Raji (cell line): ENCODE data around the gene POLR1D.

ENCODE experiments used
- POLR2A ChIP-seq: IDR thresholded peaks from 2 replicates; pipeline ENCODE4 v1.6.1; 2011; ENCODE audit warnings: low read depth, low read length, control low read depth; ENCODE audit not compliant: insufficient read depth

The POLR1D gene

GRCh38 chr13:27628081-27628480 is 6.4 kb downstream of the POLR1D start:
- no peak for TF ChIP-seq POLR2A

- no peak for TF ChIP-seq POLR2A
Measured at GRCh38 chr13:27631156-27631555, 9.5 kb downstream of the POLR1D start.

DNA sequence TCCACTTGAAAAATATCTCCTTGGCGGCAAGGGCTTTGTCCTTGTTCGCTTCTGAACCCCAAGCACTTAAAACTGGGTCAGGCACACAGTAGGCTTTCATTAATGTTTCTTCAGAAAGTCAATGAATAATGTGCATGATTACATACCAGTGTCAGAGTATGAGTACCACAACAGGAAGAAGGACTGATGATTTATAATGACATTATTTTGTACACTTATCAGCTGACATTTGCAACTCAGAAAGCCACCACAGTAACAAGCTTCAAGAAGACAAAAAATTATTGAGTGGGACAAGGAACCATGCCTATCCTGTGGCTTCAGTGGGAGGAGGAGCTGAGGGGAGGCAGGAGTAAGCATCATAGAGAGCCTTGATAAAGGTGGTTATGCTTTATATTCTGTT is 10.0 kb downstream of the POLR1D start:
- TF ChIP-seq POLR2A = no peak

DNA sequence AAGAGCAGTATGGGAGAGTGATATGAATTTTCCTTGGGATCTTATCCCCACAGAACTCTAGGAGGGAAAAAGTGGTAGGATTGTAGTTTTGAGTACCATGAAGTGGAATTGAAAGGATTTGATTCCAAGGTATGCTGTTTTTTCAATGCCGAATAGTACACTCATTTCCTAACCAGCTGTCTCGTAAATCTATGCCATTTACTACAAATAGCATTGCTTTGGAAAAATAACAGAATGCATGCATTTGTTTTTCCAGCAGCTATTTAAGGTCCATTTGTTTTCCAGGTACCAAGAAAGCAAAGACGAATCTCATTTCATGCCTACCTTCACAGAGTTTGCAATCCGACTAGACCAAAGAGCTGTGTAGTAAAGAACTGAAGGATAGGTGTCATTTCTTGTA is 10.5 kb downstream of the POLR1D start:
- no peak for TF ChIP-seq POLR2A

DNA sequence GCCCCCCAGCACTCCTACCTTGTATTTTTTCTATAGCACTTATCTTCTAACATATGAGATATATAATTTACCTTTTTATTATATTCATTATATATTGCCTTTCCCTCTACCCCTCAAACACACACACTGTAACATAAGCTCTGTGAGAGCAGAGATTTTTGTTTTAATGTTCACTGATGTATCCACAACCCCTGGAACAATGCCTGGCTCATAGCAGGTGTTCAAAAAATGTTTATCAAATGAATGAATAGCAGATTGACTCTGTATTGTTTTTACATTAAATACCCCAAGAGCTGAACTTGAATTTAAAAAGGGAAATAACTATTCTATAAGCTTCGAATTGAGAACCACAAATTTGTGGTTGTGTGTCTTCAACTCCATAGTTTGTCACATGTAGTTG is 11.0 kb downstream of the POLR1D start:
- no peak for TF ChIP-seq POLR2A

DNA sequence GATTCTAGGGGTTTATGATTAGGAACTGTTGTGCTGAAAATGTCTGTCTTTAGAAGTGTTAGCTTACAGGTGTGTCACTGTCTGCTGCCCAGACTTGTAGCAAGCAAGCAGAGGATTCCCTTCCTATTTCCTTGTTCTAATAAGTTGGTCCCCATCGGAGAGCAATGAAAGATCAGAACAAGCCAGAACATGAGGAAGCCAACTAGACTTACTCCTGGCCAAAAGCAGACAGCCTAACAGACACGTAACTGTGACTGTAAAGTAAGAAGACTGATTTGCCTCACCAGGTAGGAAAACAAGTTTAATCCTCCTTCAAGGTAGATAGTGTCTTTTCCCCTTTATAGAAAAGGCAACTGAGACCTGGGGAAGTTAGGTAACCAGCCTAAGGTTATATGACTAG is 12.5 kb downstream of the POLR1D start:
- no peak for TF ChIP-seq POLR2A

GRCh38 chr13:27634791-27635190 is 13.1 kb downstream of the POLR1D start:
- TF ChIP-seq POLR2A = no peak

DNA sequence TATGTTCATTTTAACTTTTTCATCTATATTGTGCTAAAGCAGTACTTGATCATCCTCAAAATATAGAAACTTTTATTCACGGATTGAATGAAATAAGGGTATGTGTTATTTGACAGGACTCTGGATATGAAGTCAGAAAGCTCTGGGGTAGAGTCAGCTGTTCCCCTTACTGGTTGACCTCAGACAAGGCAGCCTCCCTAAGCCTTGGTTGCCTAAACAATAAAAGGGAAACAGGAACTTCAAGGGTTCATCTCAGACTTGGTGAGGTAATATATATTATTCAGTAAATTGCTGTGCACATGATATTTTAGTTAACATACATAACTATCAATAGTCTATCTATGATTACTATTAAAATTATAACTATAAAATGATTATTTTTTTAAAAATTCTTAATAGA is 13.6 kb downstream of the POLR1D start:
- no peak for TF ChIP-seq POLR2A

DNA sequence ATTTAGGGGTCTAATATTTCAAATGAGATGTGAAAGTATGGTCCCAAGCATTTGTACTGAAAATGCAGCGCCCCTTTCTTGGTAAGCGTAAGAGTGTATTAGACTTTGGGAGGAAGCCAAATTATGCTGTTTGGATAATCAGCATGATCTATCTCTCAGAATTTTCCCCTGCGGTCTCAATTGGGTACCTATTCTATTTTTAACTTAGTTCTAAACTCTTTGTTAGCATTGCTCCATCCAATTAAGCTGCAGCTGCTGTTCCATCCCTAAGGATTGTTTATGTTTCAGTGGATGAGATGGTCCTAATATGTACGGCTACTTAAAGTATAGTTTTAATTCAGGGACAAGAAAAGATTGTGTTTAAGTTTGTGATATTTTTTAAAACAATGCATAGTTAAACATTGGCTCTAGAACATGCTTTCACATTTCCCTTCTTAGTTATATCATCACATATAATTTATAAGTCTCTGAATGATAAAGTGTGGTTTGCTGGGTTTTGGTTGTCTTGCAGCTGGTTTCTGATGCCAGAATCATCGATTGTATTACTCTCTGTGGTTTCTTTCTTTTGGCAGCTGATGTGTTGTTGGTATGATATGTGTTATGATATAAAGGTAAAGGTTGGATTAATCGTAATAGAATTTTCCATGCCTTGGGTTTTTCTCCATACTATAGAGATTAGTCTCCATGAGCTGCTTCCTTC is 15.0 kb downstream of the POLR1D start:
- no peak for TF ChIP-seq POLR2A

DNA sequence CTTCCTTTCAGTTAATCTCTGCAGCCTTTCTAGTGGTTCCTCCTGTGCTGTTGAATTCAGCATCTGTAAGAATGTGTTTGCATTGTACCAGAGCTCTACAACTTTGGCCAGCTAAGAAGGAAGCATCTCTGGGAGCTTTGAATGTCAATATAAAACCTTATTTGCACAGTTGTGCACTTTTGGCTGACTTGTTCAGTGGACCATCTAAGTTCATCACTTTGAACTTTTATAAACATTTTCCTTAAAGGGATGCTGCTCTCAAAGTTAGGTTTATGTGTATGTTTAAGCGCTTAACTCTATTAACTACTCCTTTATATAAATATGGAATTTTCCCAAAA is 15.6 kb downstream of the POLR1D start:
- TF ChIP-seq POLR2A = no peak

DNA sequence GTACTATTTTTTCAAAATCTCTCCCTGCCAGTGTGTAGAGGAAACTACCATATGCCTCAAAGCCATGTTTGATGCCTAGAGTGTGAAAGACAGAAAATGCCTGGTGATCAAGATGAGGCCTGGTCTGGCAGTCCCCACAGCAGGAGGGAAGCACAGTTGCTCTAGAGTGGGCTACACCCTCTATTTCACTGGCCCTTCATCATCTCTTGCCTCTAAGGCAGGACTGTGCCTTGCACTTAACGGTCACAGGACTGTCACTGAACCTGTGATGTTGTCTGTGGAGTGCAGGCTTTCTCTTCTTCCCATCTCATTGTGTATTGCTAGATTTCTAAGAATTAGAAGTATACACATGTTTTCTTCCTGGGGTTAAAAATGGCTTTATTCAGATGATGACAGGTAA is 16.3 kb downstream of the POLR1D start:
- no peak for TF ChIP-seq POLR2A

DNA sequence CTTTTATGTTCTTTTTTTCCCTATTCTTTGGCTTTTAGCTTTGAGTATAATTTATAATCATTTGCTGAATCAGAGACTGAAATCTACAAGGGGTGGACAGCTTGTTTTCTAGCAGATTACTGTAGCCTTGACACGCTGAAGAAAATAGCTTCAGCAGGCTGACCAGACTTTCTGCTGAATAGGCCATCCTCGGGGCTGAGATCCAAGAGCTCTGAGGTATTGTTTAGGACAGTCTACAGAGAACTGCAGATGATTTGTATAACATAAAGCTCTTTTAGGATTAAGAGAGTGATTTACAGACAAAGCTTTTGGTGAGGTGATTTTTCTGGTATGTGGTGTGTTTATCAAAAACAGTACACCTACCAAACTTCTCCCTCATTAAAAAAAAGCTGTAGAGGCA is 16.8 kb downstream of the POLR1D start:
- TF ChIP-seq POLR2A = no peak

- TF ChIP-seq POLR2A = no peak
Measured at GRCh38 chr13:27639186-27639585, 17.5 kb downstream of the POLR1D start.

DNA sequence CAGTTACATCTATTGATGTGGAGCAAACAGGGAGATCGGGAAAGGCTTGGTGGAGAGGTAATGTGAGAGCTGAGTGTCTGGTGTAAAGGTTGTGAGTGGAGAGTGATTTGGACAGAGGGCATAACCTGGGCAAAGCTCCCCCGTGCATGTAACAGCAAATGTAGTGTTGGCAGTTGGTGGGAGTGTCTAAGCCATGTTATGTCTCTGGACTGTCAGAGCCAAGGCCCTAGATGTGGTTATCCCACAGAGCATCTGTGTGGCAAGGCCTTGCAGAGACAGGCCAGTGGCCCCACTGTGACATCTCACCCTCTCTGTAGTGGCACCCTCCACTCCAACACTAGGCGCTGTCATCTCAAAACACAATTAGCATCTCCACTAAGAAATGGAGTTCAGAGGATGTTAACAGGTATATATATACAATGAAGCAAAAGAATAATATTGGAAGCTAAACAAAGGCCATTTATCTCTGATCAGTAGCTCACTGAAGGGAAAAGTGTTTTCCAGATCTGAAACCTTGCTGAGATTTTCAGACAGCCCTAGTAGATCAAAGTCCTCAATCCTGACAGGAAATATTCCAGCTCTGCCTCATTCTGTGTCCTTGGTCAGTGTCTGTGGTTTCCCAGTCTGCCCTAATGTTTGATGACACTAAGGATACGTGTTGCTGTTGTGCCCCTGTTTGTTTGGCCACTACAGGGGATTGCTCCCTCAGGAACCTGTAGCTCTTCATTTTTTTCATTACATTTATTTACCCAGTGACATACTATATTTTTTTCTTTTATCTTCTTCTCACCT is 20.2 kb downstream of the POLR1D start:
- TF ChIP-seq POLR2A = no peak

DNA sequence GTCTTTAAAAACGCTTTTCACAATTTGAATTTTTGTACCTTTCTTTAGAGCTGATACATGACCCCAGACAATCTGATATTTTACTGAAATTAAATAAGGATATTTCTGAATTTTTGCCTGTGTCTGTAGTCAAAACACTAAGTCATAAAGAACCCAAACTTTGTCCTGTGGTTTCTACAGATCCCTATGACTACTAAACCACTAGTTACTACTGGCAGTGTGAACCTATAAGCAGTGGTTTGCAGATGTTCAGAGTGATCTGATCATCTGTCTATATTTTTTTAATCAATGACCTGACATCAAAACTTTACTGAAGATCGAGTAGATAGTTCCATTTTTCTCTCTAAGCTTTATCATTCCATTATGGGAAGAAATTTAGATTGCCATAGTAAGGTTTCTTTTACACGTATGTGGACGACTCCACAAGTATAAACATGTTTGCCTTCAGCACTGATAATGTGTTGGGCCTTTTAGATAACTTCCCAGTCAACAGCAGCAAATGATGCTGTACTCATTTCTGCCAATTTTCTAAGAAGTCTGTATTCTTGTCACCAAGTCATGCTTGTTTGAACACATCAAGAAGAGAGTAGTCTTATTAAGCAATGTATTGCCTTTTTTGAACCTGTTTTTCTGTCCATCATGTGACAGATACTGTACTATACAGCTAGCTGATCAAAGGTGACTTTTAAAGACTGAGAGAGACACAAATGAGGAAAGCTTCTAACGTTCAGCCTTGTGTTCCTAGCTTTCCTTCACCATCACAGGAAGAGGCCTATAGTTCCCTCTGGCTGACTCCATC is 21.8 kb downstream of the POLR1D start:
- no peak for TF ChIP-seq POLR2A

- no peak for TF ChIP-seq POLR2A
Measured at GRCh38 chr13:27644302-27644701, 22.6 kb downstream of the POLR1D start.
